KMS-11 (cell line): ENCODE data around the gene HCN2.

ENCODE experiments used
- H2AFZ ChIP-seq: fragments of 200-600 bp; sonication (generic); 2 replicates; pipeline ENCODE4 v1.6.1; 2016; ENCODE audit warnings: antibody characterized with exemption, mixed run types, low read depth
- H3K27ac ChIP-seq: fragments of 200-600 bp; sonication (generic); 2 replicates; pipeline ENCODE4 v1.6.1; 2016; ENCODE audit warnings: mild to moderate bottlenecking, mixed run types
- H3K27me3 ChIP-seq: fragments of 200-600 bp; sonication (generic); 2 replicates; pipeline ENCODE4 v1.6.1; 2017; ENCODE audit warnings: mild to moderate bottlenecking, low read depth, mixed run types, moderate library complexity; ENCODE audit not compliant: insufficient read depth
- H3K36me3 ChIP-seq: fragments of 200-600 bp; sonication (generic); 2 replicates; pipeline ENCODE4 v1.6.1; 2017; ENCODE audit warnings: mild to moderate bottlenecking, mixed run types; ENCODE audit not compliant: insufficient read depth
- H3K4me1 ChIP-seq: fragments of 200-600 bp; sonication (generic); 2 replicates; pipeline ENCODE4 v1.6.1; 2016; ENCODE audit warnings: mild to moderate bottlenecking, low read depth, mixed run types; ENCODE audit not compliant: poor library complexity, severe bottlenecking
- H3K4me2 ChIP-seq: fragments of 200-600 bp; sonication (generic); 2 replicates; pipeline ENCODE4 v1.7.0; 2016; ENCODE audit warnings: mild to moderate bottlenecking, mixed run types
- H3K4me3 ChIP-seq: fragments of 200-600 bp; sonication (generic); IDR thresholded peaks from 2 replicates; pipeline ENCODE4 v1.6.1; 2017; ENCODE audit warnings: low read depth, low read length, mixed read lengths; ENCODE audit not compliant: insufficient read depth
- H3K79me2 ChIP-seq: fragments of 200-600 bp; sonication (generic); 2 replicates; pipeline ENCODE4 v1.6.1; 2016; ENCODE audit warnings: low read depth, mixed run types; ENCODE audit not compliant: insufficient read depth
- H3K9ac ChIP-seq: fragments of 200-600 bp; sonication (generic); 2 replicates; pipeline ENCODE4 v1.6.1; 2016; ENCODE audit warnings: mild to moderate bottlenecking, mixed run types
- H4K20me1 ChIP-seq: fragments of 200-600 bp; sonication (generic); 2 replicates; pipeline ENCODE4 v1.6.1; 2016; ENCODE audit warnings: mild to moderate bottlenecking, mixed run types; ENCODE audit not compliant: insufficient read depth
- CTCF ChIP-seq: fragments of 200-600 bp; sonication (generic); conservative IDR thresholded peaks from 2 replicates; pipeline ENCODE4 v1.6.1; 2017; ENCODE audit warnings: low read depth, mild to moderate bottlenecking, antibody characterized with exemption, low read length, moderate library complexity, mixed read lengths

HCN2 gene

GRCh38 chr19:611481-611868 lies 21.8 kb downstream of the HCN2 start:
- Histone ChIP-seq H3K4me1 (no peaks in the 10 kb centered on the region), H3K9ac (no peak overlapping the region), H3K27ac (no peak overlapping the region), H3K4me2 (no peak overlapping the region), H3K27me3 (no peaks in the 10 kb centered on the region), H3K4me3 (no peak overlapping the region), H3K79me2 (no peaks in the 10 kb centered on the region), H4K20me1 (no peaks in the 10 kb centered on the region), H2AFZ (no peak overlapping the region), H3K36me3 (no peaks in the 10 kb centered on the region)
- TF ChIP-seq CTCF: no peak

GRCh38 chr19:612941-613340 lies 23.3 kb downstream of the HCN2 start:
- no peak overlapping the region for H3K4me2 ChIP-seq
- no peak overlapping the region for H2AFZ ChIP-seq
- no peak for TF ChIP-seq CTCF
- no peak overlapping the region for H3K9ac ChIP-seq
- H4K20me1 ChIP-seq: no peaks in the 10 kb centered on the region
- no peaks in the 10 kb centered on the region for H3K36me3 ChIP-seq
- H3K4me3 ChIP-seq: no peak overlapping the region
- no peak overlapping the region for H3K27ac ChIP-seq
- no peaks in the 10 kb centered on the region for H3K4me1 ChIP-seq
- H3K27me3 ChIP-seq: no peaks in the 10 kb centered on the region
- no peaks in the 10 kb centered on the region for H3K79me2 ChIP-seq

GRCh38 chr19:613732-614567 lies 24.3 kb downstream of the HCN2 start:
- Histone ChIP-seq H3K79me2 (no peaks in the 10 kb centered on the region), H3K4me2 (no peak overlapping the region), H3K4me3 (no peak overlapping the region), H2AFZ (no peak overlapping the region), H3K27me3 (no peaks in the 10 kb centered on the region), H3K4me1 (no peaks in the 10 kb centered on the region), H3K27ac (no peak overlapping the region), H3K36me3 (no peaks in the 10 kb centered on the region), H3K9ac (no peak overlapping the region), H4K20me1 (no peaks in the 10 kb centered on the region)
- TF ChIP-seq CTCF: no peak

- H3K4me3 ChIP-seq: no peak overlapping the region
- no peaks in the 10 kb centered on the region for H3K79me2 ChIP-seq
- H3K4me1 ChIP-seq: no peaks in the 10 kb centered on the region
- no peaks in the 10 kb centered on the region for H3K36me3 ChIP-seq
- H3K27ac ChIP-seq: no peak overlapping the region
- H3K27me3 ChIP-seq: no peaks in the 10 kb centered on the region
- no peak overlapping the region for H2AFZ ChIP-seq
- no peak for TF ChIP-seq CTCF
- no peaks in the 10 kb centered on the region for H4K20me1 ChIP-seq
- H3K9ac ChIP-seq: no peak overlapping the region
- no peak overlapping the region for H3K4me2 ChIP-seq
Measured at GRCh38 chr19:615619-616018, 25.9 kb downstream of the HCN2 start.
